SKM-1 (cell line): ENCODE data around the gene RNF41.

Experiments used
- DNase-seq: peaks from one replicate; lab custom pipeline; 2025; ENCODE audit not compliant: unreplicated experiment; lab: John Stamatoyannopoulos, UW

RNF41 gene

GRCh38 chr12:56244494-56244893, 22.8 kb upstream of the RNF41 start:
- DNase-seq: no peak

GRCh38 chr12:56243731-56244181, 22.0 kb upstream of the RNF41 start:
- no peak for DNase-seq

GRCh38 chr12:56242986-56243385, 21.3 kb upstream of the RNF41 start:
- DNase-seq: no peak

GRCh38 chr12:56241424-56242303, 19.9 kb upstream of the RNF41 start:
- DNase-seq: no peak

- no peak for DNase-seq
Measured at GRCh38 chr12:56237552-56237951, 15.8 kb upstream of the RNF41 start.

GRCh38 chr12:56236985-56237384, 15.3 kb upstream of the RNF41 start:
- DNase-seq: no peak

- no peak for DNase-seq
Measured at GRCh38 chr12:56236091-56236490, 14.4 kb upstream of the RNF41 start.

- DNase-seq: no peak
Measured at GRCh38 chr12:56234746-56235436, 13.2 kb upstream of the RNF41 start.

GRCh38 chr12:56231184-56231582, 9.5 kb upstream of the RNF41 start:
- no peak for DNase-seq

- no peak for DNase-seq
Measured at GRCh38 chr12:56230432-56231183, 8.9 kb upstream of the RNF41 start.

GRCh38 chr12:56229916-56230431, 8.3 kb upstream of the RNF41 start, which contains the start of gene SLC39A5:
Gene SLC39A5 (plus strand): TSS chr12:56230051. CDS start chr12:56231275, 1,224 bp downstream.
- DNase-seq: no peak

- no peak for DNase-seq
Measured at GRCh38 chr12:56229082-56229481, 7.4 kb upstream of the RNF41 start.

- no peak for DNase-seq
Measured at GRCh38 chr12:56224954-56225353, 3.2 kb upstream of the RNF41 start.

- peak; percentile 63 for DNase-seq
Measured at GRCh38 chr12:56224102-56224701, 2.5 kb upstream of the RNF41 start, which contains the start of gene NABP2. Gene NABP2 (plus strand): TSS chr12:56224342. CDS start chr12:56224857, 515 bp downstream.

- DNase-seq: no peak
Measured at GRCh38 chr12:56223571-56224101, 1.9 kb upstream of the RNF41 start.

GRCh38 chr12:56222531-56222895, 791 bp upstream of the RNF41 start:
- no peak for DNase-seq

GRCh38 chr12:56221232-56221756, 428 bp downstream of the RNF41 start:
- no peak for DNase-seq

GRCh38 chr12:56220611-56221231, 1.0 kb downstream of the RNF41 start:
- peak; percentile 30 for DNase-seq

- DNase-seq: no peak
Measured at GRCh38 chr12:56219840-56220239, 1.9 kb downstream of the RNF41 start.

- DNase-seq: no peak
Measured at GRCh38 chr12:56216461-56216860, 5.3 kb downstream of the RNF41 start.
